Stomach (tissue), 4 donors: Measurements from ENCODE around the gene EVX1.

Experiments
- CTCF ChIP-seq, 7 experiments: fragments of 450-650 bp in 4 of 7; fragments of 200-600 bp in 3 of 7; sonication (generic) in 3 of 7; IDR thresholded peaks; one replicate each; pipeline ENCODE4 v1.5.1; 2016 to 2019; ENCODE audit warnings: antibody characterized with exemption in 7 of 7, control low read depth in 2 of 7, mild to moderate bottlenecking in 1 of 7
- EP300 ChIP-seq: sonication (generic); formaldehyde crosslinking; IDR thresholded peaks from one replicate; pipeline ENCODE4 v1.6.1; 2017; ENCODE audit warnings: antibody characterized with exemption
- POLR2A ChIP-seq, 4 donors: fragments of 450-650 bp; IDR thresholded peaks; one replicate each; pipeline ENCODE4 v1.6.1; 2016; ENCODE audit warnings: antibody characterized with exemption in 4 of 4, control low read depth in 2 of 4, mild to moderate bottlenecking in 1 of 4, moderate library complexity in 1 of 4
- POLR2AphosphoS5 ChIP-seq, 3 donors: sonication (generic); formaldehyde crosslinking; IDR thresholded peaks; one replicate each; pipeline ENCODE4 v1.6.1; 2016; ENCODE audit warnings: antibody characterized with exemption in 3 of 3

- TF ChIP-seq EP300 (no peak), CTCF (IDR thresholded peaks at IDR 0.05) (no peak), POLR2A (IDR thresholded peaks at IDR 0.05) (no peak), POLR2AphosphoS5 (IDR thresholded peaks at IDR 0.05) (no peak)
Observed at GRCh38 chr7:27209933-27210440, 32.6 kb upstream of the EVX1 start.
